ENCODE data around the gene EREG. TPM values are rescaled to one million over a fixed set of nuclear protein-coding genes. Genes with fewer than 3 reads are reported as not detected.

Gene EREG
- total RNA-seq, 1 donor from 2014 or later: not detected

- intact Hi-C loops (cut with micrococcal nuclease): no loop called here
Measured at GRCh38 chr4:74387790-74388189, 22.8 kb downstream of the EREG start.

GRCh38 chr4:74389494-74389893 is 24.5 kb downstream of the EREG start:
- intact Hi-C loops (cut with micrococcal nuclease): no loop called here

GRCh38 chr4:74390677-74391076 is 25.7 kb downstream of the EREG start:
- intact Hi-C loops (cut with micrococcal nuclease): no loop called here

GRCh38 chr4:74391346-74391745 is 26.4 kb downstream of the EREG start:
- intact Hi-C loops (cut with micrococcal nuclease): no loop called here

- intact Hi-C loops (cut with micrococcal nuclease): no loop called here
Measured at GRCh38 chr4:74391890-74392475, 27.0 kb downstream of the EREG start.

DNA sequence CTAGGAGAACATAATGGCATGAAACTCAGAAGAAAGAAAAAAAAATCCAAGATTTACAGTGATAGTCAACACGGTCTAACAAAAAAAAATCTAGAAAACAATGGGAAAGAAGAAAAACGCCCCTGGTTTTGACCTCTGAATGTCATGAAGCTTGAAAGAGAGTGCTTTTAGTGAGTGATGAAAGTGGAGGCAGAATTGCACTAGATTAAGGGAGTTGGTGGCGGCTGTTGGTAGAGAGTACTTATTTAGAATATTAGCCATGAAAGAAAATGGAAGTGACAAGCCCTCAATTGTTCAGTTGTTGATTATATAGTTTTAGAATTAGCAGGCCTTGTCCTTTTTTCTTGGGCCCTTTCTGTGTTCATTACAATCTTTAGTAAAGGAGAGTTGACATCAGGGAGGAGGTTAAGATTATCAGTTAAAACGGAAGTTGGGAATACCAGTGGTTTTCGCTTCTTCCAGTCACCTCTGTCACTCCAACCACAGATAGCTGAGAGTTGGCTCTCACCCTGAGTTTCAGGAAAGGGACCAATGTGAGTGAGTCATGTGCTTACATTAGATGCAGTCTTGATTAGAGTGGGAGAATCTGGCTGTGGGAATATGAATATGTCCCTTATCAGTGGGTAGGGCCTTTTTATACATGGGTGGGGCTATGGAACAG is 29.7 kb downstream of the EREG start:
- intact Hi-C loops (cut with micrococcal nuclease): no loop called here

GRCh38 chr4:74395633-74396032 is 30.7 kb downstream of the EREG start:
- intact Hi-C loops (cut with micrococcal nuclease): no loop called here

- intact Hi-C loops (cut with micrococcal nuclease): loop anchor here (1.0 kb wide), 1 partner anchor 47 kb away; the partner anchor contains the start of gene AREG
Measured at GRCh38 chr4:74397748-74398426, 32.9 kb downstream of the EREG start.

GRCh38 chr4:74398894-74399589 is 34.1 kb downstream of the EREG start:
- intact Hi-C loops (cut with micrococcal nuclease): loop anchor here (1.0 kb wide), 1 partner anchor 46 kb away; the partner anchor contains the start of gene AREG

- intact Hi-C loops (cut with micrococcal nuclease): no loop called here
Measured at GRCh38 chr4:74400395-74400794, 35.5 kb downstream of the EREG start.

DNA sequence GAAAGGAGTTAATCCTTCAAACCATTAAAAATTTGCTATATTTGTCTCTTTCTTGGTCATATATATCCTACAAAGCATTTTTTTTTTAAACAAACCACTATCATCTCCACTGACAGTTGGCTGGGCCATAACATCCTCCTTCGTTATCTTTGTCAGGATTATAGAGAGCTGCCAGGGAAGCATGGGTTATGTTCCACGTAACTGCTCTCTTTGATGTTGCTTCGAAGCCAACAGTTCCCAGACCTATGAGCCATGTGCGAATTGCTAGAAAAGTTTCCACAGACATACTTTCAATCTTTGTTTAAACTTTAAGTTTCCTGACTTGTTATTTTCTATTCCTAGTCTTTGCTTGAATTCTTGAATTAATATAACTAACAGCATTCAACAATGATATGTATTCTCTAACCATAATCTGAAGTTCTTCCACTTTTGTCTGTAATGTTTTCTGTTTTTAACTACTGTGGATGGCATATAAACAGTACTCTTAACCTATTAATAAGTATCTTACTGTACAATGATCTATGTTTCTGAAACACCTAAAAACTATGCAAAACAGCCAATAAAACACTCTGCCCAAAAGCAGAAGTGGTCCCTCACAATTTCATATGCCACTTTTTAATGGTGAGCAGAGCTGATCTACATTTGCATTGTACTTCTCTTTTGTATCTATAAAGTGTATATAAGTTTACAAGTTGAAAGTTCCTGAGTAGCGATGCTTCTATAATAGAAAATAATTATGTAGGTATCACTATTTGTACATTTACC is 37.9 kb downstream of the EREG start:
- intact Hi-C loops (cut with micrococcal nuclease): no loop called here

DNA sequence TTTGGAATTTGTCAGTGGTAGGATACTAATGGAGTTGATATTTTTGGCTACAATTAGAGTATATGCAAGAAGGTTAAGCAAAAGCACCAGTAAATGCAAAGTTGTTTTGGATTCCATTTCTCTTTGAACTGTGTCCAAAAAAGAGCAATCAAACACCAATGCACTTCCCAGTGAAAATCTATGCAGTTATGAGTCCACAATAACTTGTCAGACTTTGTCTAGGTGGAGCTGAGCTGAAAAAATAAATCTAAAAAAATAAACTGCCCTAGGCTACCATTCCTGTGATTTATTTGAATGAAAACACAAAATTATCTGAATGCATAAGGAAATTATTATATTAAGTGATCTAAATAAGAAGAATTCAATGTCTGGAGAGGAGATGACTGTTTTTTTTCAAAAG is 42.9 kb downstream of the EREG start:
- intact Hi-C loops (cut with micrococcal nuclease): no loop called here

- intact Hi-C loops (cut with micrococcal nuclease): no loop called here
Measured at GRCh38 chr4:74408639-74409038, 43.7 kb downstream of the EREG start.

- intact Hi-C loops (cut with micrococcal nuclease): no loop called here
Measured at GRCh38 chr4:74410272-74410671, 45.3 kb downstream of the EREG start.

- intact Hi-C loops (cut with micrococcal nuclease): no loop called here
Measured at GRCh38 chr4:74412225-74412624, 47.3 kb downstream of the EREG start.

DNA sequence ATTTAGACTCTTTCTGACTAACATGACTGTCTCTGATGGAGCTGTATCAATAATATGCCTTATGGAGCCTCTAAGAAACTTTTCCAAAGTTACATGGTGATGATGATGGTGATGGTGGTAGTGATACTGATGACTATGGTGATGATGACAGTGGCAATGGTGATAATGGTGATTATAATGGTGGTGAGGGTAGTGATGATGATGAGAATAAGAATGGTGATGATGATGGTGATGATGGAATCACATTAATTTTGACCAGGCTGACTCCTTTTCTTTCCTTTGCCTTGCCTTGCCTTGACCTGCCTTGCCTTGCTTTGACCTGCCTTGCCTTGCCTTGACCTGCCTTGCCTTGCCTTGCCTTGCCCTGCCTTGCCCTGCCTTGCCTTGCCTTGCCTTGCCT is 48.3 kb downstream of the EREG start:
- intact Hi-C loops (cut with micrococcal nuclease): no loop called here

DNA sequence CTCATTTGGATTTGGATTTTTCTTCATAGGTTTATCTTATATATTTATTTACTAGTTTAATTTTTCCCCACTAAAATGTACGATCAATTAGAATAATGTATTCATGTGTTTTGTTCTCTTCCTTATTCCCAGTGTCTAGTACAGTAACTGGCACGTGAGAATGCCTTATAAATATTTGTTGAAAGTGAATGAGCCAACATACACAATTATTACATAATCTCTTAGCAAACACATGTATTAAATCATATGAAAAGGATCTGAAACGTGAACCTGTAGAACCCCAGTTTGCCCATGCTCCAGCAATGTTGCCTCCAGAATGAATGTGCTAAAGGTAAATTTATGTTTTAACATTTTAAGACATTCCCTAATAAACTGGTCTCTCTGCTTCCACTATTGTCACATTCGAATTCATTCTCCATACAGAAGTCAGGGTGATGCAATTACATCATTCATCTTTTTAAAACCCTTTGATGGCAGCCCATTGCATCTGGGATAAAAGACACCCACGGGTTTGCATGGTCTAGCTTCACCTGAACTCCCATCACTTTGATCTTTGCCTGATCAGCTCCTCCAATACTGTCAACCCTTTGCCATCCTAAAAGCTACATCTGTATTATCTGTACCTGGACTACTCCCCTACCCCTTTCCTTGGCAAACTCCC is 49.3 kb downstream of the EREG start:
- intact Hi-C loops (cut with micrococcal nuclease): no loop called here

DNA sequence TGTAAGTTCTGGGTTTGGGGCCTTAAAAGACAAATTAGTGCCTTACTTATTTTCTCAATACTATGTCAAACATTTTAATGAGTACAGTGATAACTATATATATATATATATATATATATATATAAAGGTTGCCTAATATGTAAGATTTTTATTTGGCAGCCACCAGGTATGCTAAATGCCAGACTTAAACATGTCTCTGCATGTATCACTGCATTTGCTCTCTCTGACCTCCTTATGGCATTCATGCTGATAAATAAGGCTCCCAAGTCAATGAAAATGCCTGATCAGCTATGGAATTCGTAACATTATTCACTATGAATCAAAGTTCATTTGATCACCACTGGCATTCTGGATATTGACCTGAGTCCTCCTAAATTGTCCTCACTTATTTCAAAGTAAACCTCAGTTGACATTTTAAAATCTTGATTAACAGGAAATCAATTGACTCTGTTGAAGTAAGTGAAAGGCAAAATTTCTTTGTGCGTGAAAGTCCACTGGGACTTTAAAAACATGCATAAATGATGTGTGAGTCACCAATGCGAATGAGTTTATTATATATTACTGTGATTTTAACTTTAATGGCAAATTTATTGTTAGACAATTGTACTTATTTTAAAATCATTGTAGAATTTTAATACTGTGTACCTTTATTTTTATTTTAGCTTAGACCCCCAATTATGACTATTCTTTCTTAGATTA is 50.8 kb downstream of the EREG start:
- intact Hi-C loops (cut with micrococcal nuclease): no loop called here

DNA sequence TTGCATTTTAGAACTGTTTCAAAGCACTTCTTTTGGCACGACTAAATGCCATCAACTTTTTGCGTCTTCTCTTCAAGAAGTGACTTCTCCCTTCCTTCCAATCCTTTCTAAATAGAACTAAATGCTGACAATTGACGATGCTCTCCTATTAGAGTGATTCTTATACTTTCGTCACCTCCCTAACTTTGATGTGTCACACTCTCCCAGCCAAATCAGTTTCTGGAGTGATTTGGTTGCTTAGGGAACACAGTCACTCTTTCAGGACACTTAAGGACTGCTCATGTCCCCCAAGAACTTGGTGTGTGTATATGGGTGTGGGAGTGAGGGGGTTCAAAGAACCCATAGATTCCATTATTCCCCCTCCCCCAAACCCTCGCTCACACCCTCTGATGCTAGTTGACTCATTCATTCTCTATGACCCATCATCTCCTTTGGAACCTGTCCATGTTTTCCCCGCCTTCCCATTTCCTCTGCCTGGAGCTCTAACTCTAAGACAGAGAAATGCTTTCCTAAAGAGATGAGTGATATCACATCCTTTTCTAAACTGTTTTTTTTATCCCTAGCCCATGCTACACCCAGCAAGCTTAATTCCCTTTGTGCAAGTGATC is 53.2 kb downstream of the EREG start:
- intact Hi-C loops (cut with micrococcal nuclease): no loop called here

DNA sequence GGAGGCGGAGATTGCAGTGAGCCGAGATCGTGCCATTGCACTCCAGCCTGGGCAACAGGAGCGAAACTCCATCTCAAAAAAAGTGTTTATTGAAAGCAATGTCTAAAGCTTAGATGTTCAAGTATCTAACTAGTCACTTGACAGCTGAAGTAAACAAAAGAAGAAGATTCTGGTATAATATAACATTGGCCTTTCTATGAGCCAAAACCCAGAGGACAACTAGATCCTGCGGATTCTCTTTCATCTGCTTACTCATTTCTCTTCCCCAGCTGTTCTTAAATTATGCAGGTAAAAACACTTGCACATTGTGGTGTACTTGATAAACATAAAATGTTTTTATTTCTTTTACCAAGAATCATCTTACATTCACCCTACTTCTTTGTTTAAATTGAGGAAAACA is 55.9 kb downstream of the EREG start:
- intact Hi-C loops (cut with micrococcal nuclease): no loop called here
